Measurements from ENCODE around the gene EXOSC1. TPM values are rescaled to one million over a fixed set of nuclear protein-coding genes. Genes with fewer than 3 reads are reported as not detected.

The EXOSC1 gene
- total RNA-seq, 1 experiment from 2014 or later: 27.0 TPM

DNA sequence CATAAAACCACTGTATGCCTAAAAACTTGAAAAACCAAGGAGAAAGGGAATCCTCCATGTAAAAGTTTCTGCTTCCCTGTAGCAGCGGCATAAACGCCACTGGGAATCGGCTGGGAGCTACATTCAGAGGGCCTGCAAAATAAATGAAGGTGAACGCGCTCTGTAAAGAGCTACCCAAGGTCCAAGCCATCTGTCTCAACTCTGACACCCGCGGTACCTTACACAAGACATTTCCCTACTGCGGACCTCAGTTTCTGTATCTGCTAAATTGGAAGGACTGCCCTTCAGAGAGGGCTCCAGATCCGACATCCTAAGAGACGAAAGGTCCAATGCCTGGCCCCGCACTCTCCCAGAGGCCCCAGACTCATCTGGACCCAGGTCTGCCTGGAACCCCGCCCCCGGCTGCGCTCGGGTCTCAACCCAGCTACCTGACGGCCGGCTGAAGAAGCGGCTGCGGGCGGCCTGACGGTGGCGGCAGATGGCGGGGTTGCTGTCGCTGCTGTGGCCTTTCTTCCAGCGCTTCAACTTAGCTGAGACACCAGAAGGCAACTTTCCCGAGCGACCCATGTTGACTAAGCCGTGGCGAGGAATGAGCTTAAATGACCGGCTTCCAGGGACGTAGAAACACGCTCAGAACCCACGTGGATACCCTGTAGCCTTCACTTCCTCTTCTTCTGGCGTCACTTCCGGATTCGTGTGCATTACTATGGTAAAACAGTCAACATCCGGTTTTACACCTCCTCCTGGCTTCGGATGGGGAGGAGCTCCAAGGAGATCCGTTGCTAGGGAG is 44.9 kb downstream of the EXOSC1 start, which contains the start of gene RRP12:
Gene RRP12, minus strand, starts transcription at position 676 of the 790 bp plus-strand sequence. Its CDS starts 109 bp downstream, at position 567.
- intact Hi-C loops (cut with micrococcal nuclease; ENCODE audit: unreplicated experiment): loop anchor here (2.0 to 10.0 kb wide), 3 partner anchors 26 to 314 kb away; partner anchors contain the start of genes MARVELD1 and PGAM1
- CTCF ChIA-PET: interaction anchor here (0.6 to 0.8 kb wide), 2 partner anchors 8 to 94 kb away, joined by 3 to 4 read pairs; no protein-coding TSS in a partner anchor

DNA sequence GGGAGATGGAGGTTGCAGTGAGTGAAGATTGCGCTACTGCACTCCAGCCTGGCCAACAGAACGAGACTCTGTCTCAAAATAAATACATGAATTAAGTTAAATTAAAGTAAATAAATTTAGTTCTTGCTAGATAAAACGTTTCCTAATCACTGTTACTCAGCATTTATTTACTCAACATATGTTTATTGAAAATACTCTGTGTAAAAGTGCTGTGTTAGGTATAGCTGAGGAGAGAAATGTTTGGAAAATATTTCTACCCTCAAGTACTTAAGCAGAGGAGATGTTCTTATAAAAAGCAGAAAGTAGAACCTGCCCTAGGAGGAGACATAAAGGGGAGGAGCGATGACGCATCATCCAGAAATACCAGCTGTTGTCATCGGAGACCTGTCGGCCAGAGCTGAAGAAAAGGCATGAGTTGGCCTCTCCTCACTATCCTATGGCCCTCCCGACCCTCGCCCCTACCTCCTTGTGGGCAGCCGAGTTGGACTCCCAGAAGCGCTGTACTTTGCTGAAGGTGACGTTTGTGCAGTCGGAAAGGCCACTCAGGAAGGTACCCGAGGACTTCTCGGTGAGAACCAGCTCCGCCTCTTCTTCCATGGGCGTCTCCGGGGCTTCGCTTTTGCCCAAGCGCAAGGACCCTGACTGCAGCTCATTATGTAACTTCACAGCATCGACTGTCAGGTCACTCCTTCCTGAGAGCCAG is 45.8 kb downstream of the EXOSC1 start:
- peak overlapping the region; percentile 61 for H3K27ac ChIP-seq
- ChIA-PET POLR2A (ENCODE audit: unreplicated experiment) (interaction anchor here (0.6 kb wide), 2 partner anchors 15 to 82 kb away, joined by 12 to 24 read pairs; no protein-coding TSS in a partner anchor), CTCF (interaction anchor here (0.8 kb wide), 1 partner anchor 9 kb away, joined by 3 read pairs; no protein-coding TSS in a partner anchor)
- H3K4me2 ChIP-seq: peak overlapping the region; percentile 93
- H4K20me1 ChIP-seq (ENCODE audit: insufficient read depth): no peaks in the 10 kb centered on the region
- TF ChIP-seq, protein P1, sequence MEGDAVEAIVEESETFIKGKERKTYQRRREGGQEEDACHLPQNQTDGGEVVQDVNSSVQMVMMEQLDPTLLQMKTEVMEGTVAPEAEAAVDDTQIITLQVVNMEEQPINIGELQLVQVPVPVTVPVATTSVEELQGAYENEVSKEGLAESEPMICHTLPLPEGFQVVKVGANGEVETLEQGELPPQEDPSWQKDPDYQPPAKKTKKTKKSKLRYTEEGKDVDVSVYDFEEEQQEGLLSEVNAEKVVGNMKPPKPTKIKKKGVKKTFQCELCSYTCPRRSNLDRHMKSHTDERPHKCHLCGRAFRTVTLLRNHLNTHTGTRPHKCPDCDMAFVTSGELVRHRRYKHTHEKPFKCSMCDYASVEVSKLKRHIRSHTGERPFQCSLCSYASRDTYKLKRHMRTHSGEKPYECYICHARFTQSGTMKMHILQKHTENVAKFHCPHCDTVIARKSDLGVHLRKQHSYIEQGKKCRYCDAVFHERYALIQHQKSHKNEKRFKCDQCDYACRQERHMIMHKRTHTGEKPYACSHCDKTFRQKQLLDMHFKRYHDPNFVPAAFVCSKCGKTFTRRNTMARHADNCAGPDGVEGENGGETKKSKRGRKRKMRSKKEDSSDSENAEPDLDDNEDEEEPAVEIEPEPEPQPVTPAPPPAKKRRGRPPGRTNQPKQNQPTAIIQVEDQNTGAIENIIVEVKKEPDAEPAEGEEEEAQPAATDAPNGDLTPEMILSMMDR (conservative IDR thresholded peaks at IDR 0.05): no peak
- no peak for TF ChIP-seq EZH2 (IDR thresholded peaks at IDR 0.05; ENCODE audit: low read depth)
- H3K79me2 ChIP-seq (ENCODE audit: low read depth): peaks cover 12% of the 10 kb centered on the region
- H3K4me3 ChIP-seq: peak overlapping the region; percentile 97
- intact Hi-C loops (cut with micrococcal nuclease; ENCODE audit: unreplicated experiment): loop anchor here (2.0 to 10.0 kb wide), 3 partner anchors 27 to 315 kb away; partner anchors contain the start of genes MARVELD1 and PGAM1
- H3K27me3 ChIP-seq (ENCODE audit: insufficient read depth, low read depth): no peaks in the 10 kb centered on the region
- peaks cover 3% of the 10 kb centered on the region; the same call in 1 of the 2 replicates for H3K36me3 ChIP-seq (ENCODE audit: low read depth)
- no TSS peak for BruUV-seq (replicated peaks)
- peak overlapping the region; percentile 70 for H2AFZ ChIP-seq
- H3F3A ChIP-seq (ENCODE audit: insufficient read depth, low read depth): peaks cover 9% of the 10 kb centered on the region; the same call in 1 of the 2 replicates
- peak; percentile 56 to 66 for DNase-seq
- no peaks in the 10 kb centered on the region for H3K4me1 ChIP-seq (replicated peaks; ENCODE audit: insufficient read depth)
- H3K9me3 ChIP-seq (ENCODE audit: insufficient read depth, low read depth): no peaks in the 10 kb centered on the region
- no peaks in the 10 kb centered on the region for H3K9me2 ChIP-seq (ENCODE audit: insufficient read depth)

More for the DNA sequence above, 44.9 kb downstream of the EXOSC1 start, which contains the start of gene RRP12:
- no peaks in the 10 kb centered on the region for H3K9me3 ChIP-seq (ENCODE audit: insufficient read depth, low read depth)
- peaks cover 12% of the 10 kb centered on the region for H3K79me2 ChIP-seq (ENCODE audit: low read depth)
- DNase-seq: peak; percentile 71 to 92
- no peaks in the 10 kb centered on the region for H3K27me3 ChIP-seq (ENCODE audit: insufficient read depth, low read depth)
- H3K9me2 ChIP-seq (ENCODE audit: insufficient read depth): no peaks in the 10 kb centered on the region
- POLR2A ChIA-PET (ENCODE audit: unreplicated experiment): interaction anchor here (0.6 to 0.7 kb wide), 2 partner anchors 14 to 24 kb away, joined by 3 to 24 read pairs; no protein-coding TSS in a partner anchor
- H3F3A ChIP-seq (ENCODE audit: insufficient read depth, low read depth): peaks cover 9% of the 10 kb centered on the region; the same call in 1 of the 2 replicates
- no peaks in the 10 kb centered on the region for H3K4me1 ChIP-seq (replicated peaks; ENCODE audit: insufficient read depth)
- no peak for TF ChIP-seq EZH2 (IDR thresholded peaks at IDR 0.05; ENCODE audit: low read depth)
- TF ChIP-seq, protein P1 (conservative IDR thresholded peaks at IDR 0.05): no peak
- BruUV-seq (replicated peaks): TSS peak; percentile 66
- peaks cover 3% of the 10 kb centered on the region; the same call in 1 of the 2 replicates for H3K36me3 ChIP-seq (ENCODE audit: low read depth)
- peak within 1 kb of the TSS; percentile 93 for H3K4me2 ChIP-seq
- no peaks in the 10 kb centered on the region for H4K20me1 ChIP-seq (ENCODE audit: insufficient read depth)
- peak within 1 kb of the TSS; percentile 70 for H2AFZ ChIP-seq
- H3K4me3 ChIP-seq: peak within 1 kb of the TSS; percentile 97
- H3K27ac ChIP-seq: peak within 1 kb of the TSS; percentile 61

DNA sequence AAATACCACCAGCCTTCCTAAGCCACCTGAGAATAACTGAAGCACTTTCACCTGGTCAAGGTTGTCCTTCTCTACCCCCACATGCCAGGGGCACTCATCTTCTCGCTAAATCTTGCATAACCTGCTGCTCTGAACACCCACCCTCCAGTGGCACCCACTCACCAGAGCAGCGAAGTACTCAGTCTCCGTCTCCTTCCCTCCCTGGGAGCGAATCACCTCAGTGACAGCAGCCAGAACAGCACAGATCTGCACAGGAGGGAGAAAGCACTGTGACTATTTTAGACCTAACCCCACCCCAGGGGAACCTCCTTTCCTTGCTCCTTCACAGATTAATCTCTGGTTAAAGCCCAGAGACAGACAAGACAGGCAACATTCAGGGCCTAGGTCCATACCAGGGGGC is 49.8 kb downstream of the EXOSC1 start:
- Histone ChIP-seq H3K4me3 (no peak overlapping the region), H3K36me3 (ENCODE audit: low read depth) (peaks cover 6% of the 10 kb centered on the region; the same call in 1 of the 2 replicates), H3K4me1 (replicated peaks; ENCODE audit: insufficient read depth) (no peaks in the 10 kb centered on the region), H4K20me1 (ENCODE audit: insufficient read depth) (no peaks in the 10 kb centered on the region), H3K9me3 (ENCODE audit: insufficient read depth, low read depth) (no peaks in the 10 kb centered on the region), H3F3A (ENCODE audit: insufficient read depth, low read depth) (peaks cover 9% of the 10 kb centered on the region; the same call in 1 of the 2 replicates), H3K27me3 (ENCODE audit: insufficient read depth, low read depth) (no peaks in the 10 kb centered on the region), H3K27ac (no peak overlapping the region), H2AFZ (no peak overlapping the region), H3K9me2 (ENCODE audit: insufficient read depth) (no peaks in the 10 kb centered on the region), H3K4me2 (no peak overlapping the region), H3K79me2 (ENCODE audit: low read depth) (peaks cover 12% of the 10 kb centered on the region)
- BruUV-seq (replicated peaks): no TSS peak
- no peak for DNase-seq
- CTCF ChIA-PET: no interaction called here
- intact Hi-C loops (cut with micrococcal nuclease; ENCODE audit: unreplicated experiment): no loop called here
- TF ChIP-seq EZH2 (IDR thresholded peaks at IDR 0.05; ENCODE audit: low read depth): no peak
- TF ChIP-seq, protein P1 (conservative IDR thresholded peaks at IDR 0.05): no peak
- POLR2A ChIA-PET (ENCODE audit: unreplicated experiment): no interaction called here

Measured in PC-9 (cell line).